ENCODE data around the gene BCL3. TPM values are rescaled to one million over a fixed set of nuclear protein-coding genes. Genes with fewer than 3 reads are reported as not detected.

Gene BCL3
- total and polyA plus RNA-seq, 2 of the 13 experiments (the other 11 are each of a cell fraction or from before 2014, with no cell fraction given), result 2.3 to 4.0 TPM

DNA sequence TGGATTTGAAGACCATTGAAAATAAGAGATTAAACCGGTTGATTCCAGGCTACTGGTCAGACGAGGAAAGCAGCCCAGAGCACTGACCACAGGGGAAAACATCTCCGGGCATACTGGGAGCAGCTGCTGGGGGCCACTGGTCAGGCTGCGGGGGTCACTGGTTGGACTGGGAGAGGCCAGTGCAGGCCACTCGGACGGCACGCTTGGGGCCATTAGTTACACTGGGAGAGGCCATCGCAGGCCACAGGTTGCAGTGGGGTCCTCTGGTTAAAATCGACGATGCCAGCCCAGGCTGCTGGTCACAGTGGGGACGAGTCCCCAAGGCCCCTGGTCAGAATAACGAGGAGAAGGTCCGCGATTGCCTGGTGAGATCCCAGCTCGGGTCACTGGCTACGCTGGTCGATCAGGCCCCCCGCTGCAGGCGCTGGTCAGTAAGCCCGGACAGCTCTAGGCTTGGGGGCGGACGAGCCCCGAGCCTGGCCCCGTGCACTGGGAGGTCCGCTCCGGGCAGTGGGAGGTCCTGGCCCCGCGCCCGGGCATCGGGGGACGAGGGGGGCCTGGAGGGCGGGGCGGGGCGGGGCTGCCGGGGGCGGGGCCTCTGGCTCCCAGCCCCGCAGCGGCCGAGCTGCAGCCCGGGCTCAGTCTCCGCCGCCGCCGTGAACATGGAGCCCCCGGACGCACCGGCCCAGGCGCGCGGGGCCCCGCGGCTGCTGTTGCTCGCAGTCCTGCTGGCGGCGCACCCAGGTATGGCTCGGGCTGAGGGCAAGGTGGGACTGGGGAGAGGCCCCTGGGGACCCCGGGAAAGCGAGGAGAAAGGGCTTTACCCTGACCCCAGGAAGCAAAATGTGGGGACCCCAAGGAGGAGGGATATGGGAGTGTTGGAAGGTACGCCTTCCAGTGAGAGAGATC lies 60.2 kb downstream of the BCL3 start, which contains the start of gene BCAM (continued):
- TF ChIP-seq ZHX2 (IDR thresholded peaks at IDR 0.05; ENCODE audit: low read depth) (no peak), ZHX2 (CRISPR knock-in tag; IDR thresholded peaks at IDR 0.05; ENCODE audit: borderline replicate concordance) (no peak), POGK (CRISPR knock-in tag; conservative IDR thresholded peaks at IDR 0.05) (peak; percentile 55; the same call in 1 of the 2 replicates), ZNF136 (CRISPR knock-in tag; IDR thresholded peaks at IDR 0.05; ENCODE audit: low read depth) (no peak), SAP130 (CRISPR knock-in tag; IDR thresholded peaks at IDR 0.05; ENCODE audit: low read depth) (peak; percentile 51; the same call in 1 of the 2 replicates), NR2C2 (CRISPR knock-in tag; IDR thresholded peaks at IDR 0.05; ENCODE audit: borderline replicate concordance) (peak; percentile 26; the same call in 1 of the 2 replicates), ZNF883 (CRISPR knock-in tag; IDR thresholded peaks at IDR 0.05; ENCODE audit: not compliant biosample characterization) (no peak)
- TF ChIP-seq, protein P1, sequence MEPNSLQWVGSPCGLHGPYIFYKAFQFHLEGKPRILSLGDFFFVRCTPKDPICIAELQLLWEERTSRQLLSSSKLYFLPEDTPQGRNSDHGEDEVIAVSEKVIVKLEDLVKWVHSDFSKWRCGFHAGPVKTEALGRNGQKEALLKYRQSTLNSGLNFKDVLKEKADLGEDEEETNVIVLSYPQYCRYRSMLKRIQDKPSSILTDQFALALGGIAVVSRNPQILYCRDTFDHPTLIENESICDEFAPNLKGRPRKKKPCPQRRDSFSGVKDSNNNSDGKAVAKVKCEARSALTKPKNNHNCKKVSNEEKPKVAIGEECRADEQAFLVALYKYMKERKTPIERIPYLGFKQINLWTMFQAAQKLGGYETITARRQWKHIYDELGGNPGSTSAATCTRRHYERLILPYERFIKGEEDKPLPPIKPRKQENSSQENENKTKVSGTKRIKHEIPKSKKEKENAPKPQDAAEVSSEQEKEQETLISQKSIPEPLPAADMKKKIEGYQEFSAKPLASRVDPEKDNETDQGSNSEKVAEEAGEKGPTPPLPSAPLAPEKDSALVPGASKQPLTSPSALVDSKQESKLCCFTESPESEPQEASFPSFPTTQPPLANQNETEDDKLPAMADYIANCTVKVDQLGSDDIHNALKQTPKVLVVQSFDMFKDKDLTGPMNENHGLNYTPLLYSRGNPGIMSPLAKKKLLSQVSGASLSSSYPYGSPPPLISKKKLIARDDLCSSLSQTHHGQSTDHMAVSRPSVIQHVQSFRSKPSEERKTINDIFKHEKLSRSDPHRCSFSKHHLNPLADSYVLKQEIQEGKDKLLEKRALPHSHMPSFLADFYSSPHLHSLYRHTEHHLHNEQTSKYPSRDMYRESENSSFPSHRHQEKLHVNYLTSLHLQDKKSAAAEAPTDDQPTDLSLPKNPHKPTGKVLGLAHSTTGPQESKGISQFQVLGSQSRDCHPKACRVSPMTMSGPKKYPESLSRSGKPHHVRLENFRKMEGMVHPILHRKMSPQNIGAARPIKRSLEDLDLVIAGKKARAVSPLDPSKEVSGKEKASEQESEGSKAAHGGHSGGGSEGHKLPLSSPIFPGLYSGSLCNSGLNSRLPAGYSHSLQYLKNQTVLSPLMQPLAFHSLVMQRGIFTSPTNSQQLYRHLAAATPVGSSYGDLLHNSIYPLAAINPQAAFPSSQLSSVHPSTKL (CRISPR knock-in tag; IDR thresholded peaks at IDR 0.05), result peak; percentile 33; the same call in 1 of the 2 replicates
- TF ChIP-seq, protein P2, sequence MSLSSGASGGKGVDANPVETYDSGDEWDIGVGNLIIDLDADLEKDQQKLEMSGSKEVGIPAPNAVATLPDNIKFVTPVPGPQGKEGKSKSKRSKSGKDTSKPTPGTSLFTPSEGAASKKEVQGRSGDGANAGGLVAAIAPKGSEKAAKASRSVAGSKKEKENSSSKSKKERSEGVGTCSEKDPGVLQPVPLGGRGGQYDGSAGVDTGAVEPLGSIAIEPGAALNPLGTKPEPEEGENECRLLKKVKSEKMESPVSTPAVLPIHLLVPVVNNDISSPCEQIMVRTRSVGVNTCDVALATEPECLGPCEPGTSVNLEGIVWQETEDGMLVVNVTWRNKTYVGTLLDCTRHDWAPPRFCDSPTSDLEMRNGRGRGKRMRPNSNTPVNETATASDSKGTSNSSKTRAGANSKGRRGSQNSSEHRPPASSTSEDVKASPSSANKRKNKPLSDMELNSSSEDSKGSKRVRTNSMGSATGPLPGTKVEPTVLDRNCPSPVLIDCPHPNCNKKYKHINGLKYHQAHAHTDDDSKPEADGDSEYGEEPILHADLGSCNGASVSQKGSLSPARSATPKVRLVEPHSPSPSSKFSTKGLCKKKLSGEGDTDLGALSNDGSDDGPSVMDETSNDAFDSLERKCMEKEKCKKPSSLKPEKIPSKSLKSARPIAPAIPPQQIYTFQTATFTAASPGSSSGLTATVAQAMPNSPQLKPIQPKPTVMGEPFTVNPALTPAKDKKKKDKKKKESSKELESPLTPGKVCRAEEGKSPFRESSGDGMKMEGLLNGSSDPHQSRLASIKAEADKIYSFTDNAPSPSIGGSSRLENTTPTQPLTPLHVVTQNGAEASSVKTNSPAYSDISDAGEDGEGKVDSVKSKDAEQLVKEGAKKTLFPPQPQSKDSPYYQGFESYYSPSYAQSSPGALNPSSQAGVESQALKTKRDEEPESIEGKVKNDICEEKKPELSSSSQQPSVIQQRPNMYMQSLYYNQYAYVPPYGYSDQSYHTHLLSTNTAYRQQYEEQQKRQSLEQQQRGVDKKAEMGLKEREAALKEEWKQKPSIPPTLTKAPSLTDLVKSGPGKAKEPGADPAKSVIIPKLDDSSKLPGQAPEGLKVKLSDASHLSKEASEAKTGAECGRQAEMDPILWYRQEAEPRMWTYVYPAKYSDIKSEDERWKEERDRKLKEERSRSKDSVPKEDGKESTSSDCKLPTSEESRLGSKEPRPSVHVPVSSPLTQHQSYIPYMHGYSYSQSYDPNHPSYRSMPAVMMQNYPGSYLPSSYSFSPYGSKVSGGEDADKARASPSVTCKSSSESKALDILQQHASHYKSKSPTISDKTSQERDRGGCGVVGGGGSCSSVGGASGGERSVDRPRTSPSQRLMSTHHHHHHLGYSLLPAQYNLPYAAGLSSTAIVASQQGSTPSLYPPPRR (CRISPR knock-in tag; IDR thresholded peaks at IDR 0.05; ENCODE audit: borderline replicate concordance), result peak; percentile 60; the same call in 1 of the 2 replicates
